Putamen (tissue), 1 donor: ENCODE results near the gene RIPOR2.
"Not testable (repeated sequence)": the region's sequence is repeated elsewhere in the genome, so short reads cannot be mapped to it uniquely, and the experiment has no call there.

Experiments
- DNase-seq: peaks from one replicate; pipeline ENCODE4 v3.0.0-alpha.2; 2016; ENCODE audit warnings: low spot score

RIPOR2 gene

DNA sequence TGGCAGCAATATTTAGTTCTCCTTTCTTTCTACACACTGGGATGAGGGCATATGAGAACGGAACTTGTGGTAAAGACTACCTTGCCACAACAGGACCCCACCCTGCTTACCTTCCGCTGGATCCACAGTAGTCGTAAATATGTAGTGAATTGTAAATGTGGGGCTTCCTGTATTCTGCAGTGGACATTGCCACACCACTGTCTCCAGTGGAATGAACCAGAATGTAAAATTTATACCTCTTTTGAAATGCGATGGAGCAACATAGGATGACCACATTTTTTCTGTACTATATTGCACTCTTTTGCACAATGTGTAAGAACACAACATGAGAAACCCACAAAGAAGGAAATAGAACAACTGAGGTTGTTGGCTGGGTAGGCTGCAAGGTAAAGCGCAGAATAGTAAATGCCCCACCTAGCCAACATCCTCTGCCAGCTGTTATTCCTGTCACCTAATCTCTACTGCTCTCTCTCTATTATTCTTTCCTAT lies 16.1 kb upstream of the RIPOR2 start:
- DNase-seq, result no peak

GRCh38 chr6:24950218-24950941 lies 14.6 kb upstream of the RIPOR2 start:
- DNase-seq, result no peak

GRCh38 chr6:24949020-24949569 lies 13.3 kb upstream of the RIPOR2 start:
- no peak for DNase-seq

DNA sequence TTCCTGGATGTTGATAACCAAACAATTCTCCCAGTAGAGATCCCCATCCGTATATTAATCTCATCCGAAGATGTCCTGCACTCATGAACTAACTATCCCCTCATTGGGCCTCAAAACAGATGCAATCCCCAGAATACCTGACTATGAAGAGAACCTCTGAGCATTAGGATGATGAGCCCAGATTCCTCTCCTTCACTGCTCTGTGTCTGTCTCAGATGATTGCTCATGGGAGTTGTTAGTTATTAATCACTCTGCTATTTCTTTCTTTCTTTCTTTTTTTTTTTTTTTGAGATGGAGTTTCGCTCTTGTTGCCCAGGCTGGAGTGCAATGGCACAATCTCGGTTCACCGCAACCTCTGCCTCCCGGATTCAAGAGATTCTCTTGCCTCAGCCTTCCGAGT lies 12.5 kb upstream of the RIPOR2 start:
- DNase-seq, result not testable (repeated sequence)

DNA sequence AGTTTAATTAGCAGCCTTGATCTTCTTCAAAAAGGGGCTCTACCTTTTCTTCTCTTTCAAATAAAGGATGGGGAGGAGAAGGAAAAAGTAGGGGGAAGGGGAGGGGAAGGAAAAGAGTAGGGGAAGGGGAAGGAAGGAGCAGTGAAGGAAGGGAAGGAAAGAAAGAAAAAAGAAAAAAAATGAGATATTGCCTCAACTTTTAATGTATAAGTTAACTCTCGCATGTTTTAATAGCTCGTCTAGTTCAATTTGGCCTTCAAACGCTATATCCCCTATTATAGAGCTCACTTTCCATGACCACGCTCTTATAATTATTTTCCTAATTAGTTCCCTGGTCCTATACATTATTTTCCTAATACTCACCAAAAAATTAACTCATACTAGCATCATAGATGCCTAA lies 11.9 kb upstream of the RIPOR2 start:
- DNase-seq, result no peak

- no peak for DNase-seq
Observed at GRCh38 chr6:24945054-24945453, 9.3 kb upstream of the RIPOR2 start.

GRCh38 chr6:24943774-24944173 lies 8.0 kb upstream of the RIPOR2 start:
- no peak for DNase-seq

DNA sequence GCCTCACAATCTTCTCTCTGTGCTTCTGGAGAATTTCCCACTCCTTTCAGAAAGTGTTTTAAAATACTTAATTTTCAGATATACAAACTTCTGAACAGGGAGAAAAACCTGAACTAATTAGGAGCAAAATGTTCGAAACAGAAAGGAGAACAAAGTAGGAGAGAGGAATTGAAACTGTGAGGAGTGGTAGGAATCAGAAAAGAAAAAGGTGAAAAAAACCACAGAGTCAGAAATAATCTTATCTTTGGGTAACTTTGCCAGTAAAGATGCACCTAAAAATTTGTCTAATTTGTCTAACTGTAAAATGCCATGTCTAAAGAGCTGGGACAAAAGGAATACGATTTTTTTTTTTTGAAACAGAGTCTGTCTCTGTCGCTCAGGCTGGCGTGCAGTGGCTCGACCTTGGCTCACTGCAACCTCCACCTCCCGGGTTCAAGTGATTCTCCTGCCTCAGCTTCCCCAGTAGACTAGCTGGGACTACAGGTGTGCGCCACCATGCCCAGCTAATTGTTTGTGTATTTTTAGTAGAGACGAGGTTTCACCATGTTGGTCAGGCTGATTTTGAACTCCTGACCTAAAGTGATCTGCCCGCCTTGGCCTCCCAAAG lies 4.7 kb upstream of the RIPOR2 start:
- DNase-seq, result no peak

GRCh38 chr6:24936641-24937317 lies 1.0 kb upstream of the RIPOR2 start:
- DNase-seq, result no peak

- no peak for DNase-seq
Observed at GRCh38 chr6:24933868-24934401, 1.8 kb downstream of the RIPOR2 start.

GRCh38 chr6:24933266-24933665 lies 2.5 kb downstream of the RIPOR2 start:
- no peak for DNase-seq

DNA sequence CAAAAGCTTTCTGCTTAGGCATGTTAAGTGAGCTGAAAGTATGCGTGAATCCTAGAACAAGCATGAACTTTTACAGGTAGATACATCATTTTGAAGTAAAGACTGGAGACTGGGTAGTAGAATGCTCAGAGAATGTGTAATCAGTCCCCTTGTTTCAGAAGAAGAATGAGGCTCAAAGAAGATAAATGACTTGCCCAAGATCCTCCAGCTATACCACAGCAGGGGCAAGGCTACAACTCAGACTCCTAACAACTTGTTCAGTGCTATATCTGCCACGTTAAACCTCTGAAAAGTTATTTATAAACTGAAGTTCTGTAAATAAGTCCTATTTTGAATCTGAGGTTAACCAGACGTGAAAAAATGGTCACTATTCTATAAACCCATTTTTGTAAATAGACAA lies 2.9 kb downstream of the RIPOR2 start:
- DNase-seq, result no peak

- DNase-seq, result no peak
Observed at GRCh38 chr6:24931718-24932691, 3.8 kb downstream of the RIPOR2 start.

- no peak for DNase-seq
Observed at GRCh38 chr6:24931296-24931695, 4.5 kb downstream of the RIPOR2 start.

DNA sequence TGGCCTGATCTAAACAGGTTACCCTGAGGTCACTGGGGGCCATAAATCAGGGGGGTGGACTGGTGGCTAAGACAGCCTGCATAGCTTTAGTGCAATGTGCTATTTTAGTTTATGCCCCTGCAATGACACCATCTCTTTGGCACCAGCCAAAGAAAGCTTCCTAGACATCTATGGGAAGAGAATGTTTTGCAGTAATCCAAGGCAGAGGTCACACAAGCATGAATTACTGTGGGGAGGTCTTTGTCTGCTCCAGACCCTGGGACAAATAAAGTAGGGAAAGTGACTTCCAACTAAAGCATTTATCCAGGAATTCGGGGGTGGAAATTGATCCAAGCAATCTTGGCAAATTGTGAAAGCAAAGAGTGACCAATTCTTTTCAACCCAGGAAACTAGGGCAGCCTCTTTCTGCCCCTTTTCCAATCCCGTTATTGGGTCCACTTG lies 5.3 kb downstream of the RIPOR2 start:
- DNase-seq, result no peak

DNA sequence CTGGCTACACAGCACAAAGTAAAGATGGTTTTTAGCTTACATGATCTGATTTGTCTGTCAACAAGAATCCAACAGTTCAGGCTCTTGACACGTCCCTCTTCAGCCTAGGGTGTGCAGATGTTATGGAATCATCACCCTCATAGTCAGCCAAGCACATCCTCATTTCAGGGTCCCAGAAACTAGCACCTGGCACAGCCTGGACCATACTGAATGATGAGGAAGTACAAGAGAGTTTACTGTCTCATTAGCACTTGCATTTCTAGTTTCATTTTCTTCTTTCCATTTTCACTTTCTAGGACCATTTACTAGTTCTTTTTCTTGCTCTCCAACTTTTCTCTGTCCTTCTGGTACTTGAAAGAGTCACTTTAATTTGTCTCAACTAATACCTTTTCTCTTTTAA lies 6.5 kb downstream of the RIPOR2 start:
- DNase-seq, result no peak

DNA sequence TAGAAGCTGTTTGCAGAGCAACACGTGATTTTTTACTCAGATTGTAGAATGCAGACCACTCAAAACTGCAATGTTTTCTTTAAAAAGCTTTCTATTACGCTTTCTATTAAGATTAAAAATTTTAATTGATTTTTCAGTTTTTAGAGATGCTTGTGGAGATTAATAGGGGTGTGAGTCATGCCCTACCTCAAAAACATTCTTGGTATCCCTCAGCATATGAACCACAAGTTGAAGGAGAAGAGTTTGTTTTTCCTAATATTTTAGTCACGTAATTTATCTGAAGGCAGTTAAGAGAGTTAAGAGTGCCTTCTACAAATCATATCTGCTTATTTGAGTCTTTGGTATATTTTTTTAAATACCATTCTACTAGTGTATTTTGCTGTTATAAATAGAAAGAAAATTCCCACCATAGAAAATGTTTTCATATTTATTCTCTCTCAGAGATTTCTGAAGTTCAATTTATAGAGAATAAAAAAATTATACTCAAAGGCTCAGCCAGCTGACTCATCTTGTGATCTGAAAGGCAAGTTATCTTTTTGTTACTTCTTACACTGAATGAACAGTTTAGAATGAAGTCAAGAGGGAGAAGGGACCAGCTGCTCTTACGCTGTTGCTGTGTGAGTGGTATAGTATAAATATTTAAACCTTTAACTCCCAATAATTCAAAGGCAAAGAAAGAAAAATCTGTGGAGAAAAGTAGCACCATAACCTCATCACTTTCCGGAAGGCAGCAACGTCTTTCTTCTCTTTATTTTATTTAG lies 7.6 kb downstream of the RIPOR2 start:
- no peak for DNase-seq

DNA sequence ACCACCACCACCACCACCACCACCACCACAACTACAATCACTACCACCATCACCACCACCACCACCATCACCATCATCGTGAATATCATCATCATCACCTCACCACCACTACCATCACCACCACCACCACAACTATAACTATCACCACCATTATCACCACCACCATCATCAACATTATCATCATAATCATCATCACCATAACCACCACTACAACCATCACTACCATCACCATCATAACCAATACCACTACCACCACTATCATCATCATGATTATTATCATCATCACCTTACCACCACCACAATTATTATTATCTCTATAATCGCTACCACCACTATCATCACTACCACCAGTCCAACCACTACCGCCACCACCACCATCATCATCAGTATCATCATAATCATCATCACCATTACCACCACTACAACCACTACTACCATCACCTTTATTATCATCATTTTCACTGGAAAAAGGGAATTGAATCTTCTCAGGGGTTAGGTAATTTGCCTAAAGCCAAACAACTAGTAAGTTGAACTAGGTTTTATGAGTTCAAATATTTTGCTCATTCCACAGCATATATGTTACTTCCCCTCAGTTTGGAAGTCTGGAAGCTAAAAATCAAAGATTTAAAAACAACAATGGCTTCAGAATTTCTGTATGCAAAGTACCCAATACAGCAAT lies 8.3 kb downstream of the RIPOR2 start:
- DNase-seq, result no peak

GRCh38 chr6:24926647-24927046 lies 9.1 kb downstream of the RIPOR2 start:
- DNase-seq, result not testable (repeated sequence)

- no peak for DNase-seq
Observed at GRCh38 chr6:24926192-24926591, 9.6 kb downstream of the RIPOR2 start.
